Kidney (tissue), 14 donors: ENCODE data around the gene BCL2L12. TPM values are rescaled to one million over a fixed set of nuclear protein-coding genes. Genes with fewer than 3 reads are reported as not detected.

Source experiments
- DNase-seq, 5 donors: peaks; one replicate each; pipeline ENCODE4 v3.0.0-alpha.2; 2013 to 2020
- FAIRE-seq: peaks from 2 replicates; lab custom pipeline; 2012; peaks lifted over from hg19 to GRCh38; lab: Jason Lieb, UNC
- H3K27ac ChIP-seq, 2 donors: one replicate each; pipeline ENCODE4 v1.7.0; 2013; ENCODE audit warnings: low read depth in 2 of 2, low read length in 2 of 2, inconsistent platforms in 1 of 2
- H3K27me3 ChIP-seq: one replicate; pipeline ENCODE4 v1.7.1; 2013; ENCODE audit warnings: low read length, inconsistent platforms; ENCODE audit not compliant: control insufficient read depth, insufficient read depth
- H3K36me3 ChIP-seq, 3 donors: one replicate each; pipeline versions ENCODE4 v1.7.0 to v1.7.1; 2013; ENCODE audit warnings: low read length in 3 of 3, control low read depth in 1 of 3, inconsistent platforms in 1 of 3; ENCODE audit not compliant: insufficient read depth in 3 of 3, control insufficient read depth in 2 of 3
- H3K4me1 ChIP-seq, 3 donors: one replicate each; pipeline versions ENCODE4 v1.7.0 to v1.7.1; 2013; ENCODE audit warnings: low read length in 3 of 3, inconsistent platforms in 1 of 3, low read depth in 1 of 3; ENCODE audit not compliant: control insufficient read depth in 2 of 3, insufficient read depth in 2 of 3
- H3K4me3 ChIP-seq, 3 donors: one replicate each; pipeline versions ENCODE4 v1.7.0 to v1.8.1; 2013; ENCODE audit warnings: low read length in 3 of 3, control low read depth in 1 of 3, inconsistent platforms in 1 of 3
- H3K9ac ChIP-seq, 3 donors: one replicate each; pipeline versions ENCODE4 v1.7.0 to v1.7.1; 2013; ENCODE audit warnings: low read length in 3 of 3, control low read depth in 1 of 3, inconsistent platforms in 1 of 3
- H3K9me3 ChIP-seq, 3 donors: one replicate each; pipeline versions ENCODE4 v1.7.0 to v1.7.1; 2013; ENCODE audit warnings: low read length in 3 of 3, control low read depth in 1 of 3, inconsistent platforms in 1 of 3; ENCODE audit not compliant: control insufficient read depth in 2 of 3, insufficient read depth in 1 of 3
- CTCF ChIP-seq: IDR thresholded peaks from 3 replicates; pipeline ENCODE4 v1.5.1; 2012; ENCODE audit warnings: mild to moderate bottlenecking, moderate library complexity, borderline replicate concordance; ENCODE audit not compliant: insufficient read depth; ENCODE audit errors: extremely low read depth
- intact Hi-C: fragments of 100-400 bp; cut with DNase I; formaldehyde crosslinking; loops from one replicate; pipeline ENCODE4 v1.11.1; 2022
- polyA plus RNA-seq: library from polyadenylated mRNA; stranded (reverse); fragments of 350-450 nt; fragmentation: Illumina TruSeq; extraction: RNeasy Lipid Tissue Mini Kit (QIAGEN cat#74804); gene quantifications from one replicate; pipeline ENCODE4 v1.2.3, GENCODE V29; 2014; ENCODE audit warnings: low read depth, low replicate concordance; ENCODE audit not compliant: insufficient read depth
- total RNA-seq: library from RNA; stranded (reverse); fragmentation: NEBNext Ultra II Directional; extraction: Animal tissue kit (Norgen Biotek cat#: 25700); gene quantifications from one replicate; pipeline ENCODE4 v1.2.1, GENCODE V29; 2021
- donor health status: control.
- donor health status: control.
- donor health status: control.
- donor health status: control.
- donor health status: control.
- donor health status: DM: yes; HTN: yes; CAD: no.
- donor health status: Normal renal cell carcinoma (clear cell type).

Gene BCL2L12
- total and polyA plus RNA-seq, 2 donors from 2014 or later: 13.5 to 14.4 TPM

GRCh38 chr19:49700563-49700962 is 34.8 kb downstream of the BCL2L12 start:
- Histone ChIP-seq H3K9me3 (no peaks in the 10 kb centered on the region), H3K27ac (no peak overlapping the region), H3K9ac (no peak overlapping the region), H3K4me1 (no peaks in the 10 kb centered on the region), H3K4me3 (no peak overlapping the region), H3K27me3 (no peaks in the 10 kb centered on the region), H3K36me3 (no peaks in the 10 kb centered on the region)
- no peak for TF ChIP-seq CTCF
- FAIRE-seq (no peak), DNase-seq (no peak)
- intact Hi-C loops: no loop called here

- no peak for TF ChIP-seq CTCF
- Histone ChIP-seq H3K27me3 (no peaks in the 10 kb centered on the region), H3K4me3 (no peak overlapping the region), H3K9ac (no peak overlapping the region), H3K9me3 (no peaks in the 10 kb centered on the region), H3K27ac (no peak overlapping the region), H3K4me1 (no peaks in the 10 kb centered on the region), H3K36me3 (no peaks in the 10 kb centered on the region)
- FAIRE-seq (no peak), DNase-seq (peak in 3 of 5 donors; percentile 48 to 72 (median 49))
- intact Hi-C loops: no loop called here
Observed at GRCh38 chr19:49701271-49701786, 35.6 kb downstream of the BCL2L12 start.

- H3K27ac ChIP-seq: no peak overlapping the region
- no peaks in the 10 kb centered on the region for H3K9me3 ChIP-seq
- no peaks in the 10 kb centered on the region for H3K4me1 ChIP-seq
- no peak for TF ChIP-seq CTCF
- DNase-seq (no peak), FAIRE-seq (no peak)
- no peak overlapping the region for H3K9ac ChIP-seq
- intact Hi-C loops: no loop called here
- no peaks in the 10 kb centered on the region for H3K36me3 ChIP-seq
- no peaks in the 10 kb centered on the region for H3K27me3 ChIP-seq
- H3K4me3 ChIP-seq: no peak overlapping the region
Observed at GRCh38 chr19:49704888-49705642, 39.3 kb downstream of the BCL2L12 start.

GRCh38 chr19:49705919-49706318 is 40.2 kb downstream of the BCL2L12 start:
- no peak for FAIRE-seq
- H3K36me3 ChIP-seq: no peaks in the 10 kb centered on the region
- no peak overlapping the region for H3K9ac ChIP-seq
- no peaks in the 10 kb centered on the region for H3K27me3 ChIP-seq
- H3K9me3 ChIP-seq: no peaks in the 10 kb centered on the region
- intact Hi-C loops: no loop called here
- no peaks in the 10 kb centered on the region for H3K4me1 ChIP-seq
- no peak overlapping the region for H3K4me3 ChIP-seq
- TF ChIP-seq CTCF: no peak
- no peak for DNase-seq
- no peak overlapping the region for H3K27ac ChIP-seq
